GM13977 (cell line): ENCODE data around the gene DROSHA.
"Not testable (repeated sequence)": the region's sequence is repeated elsewhere in the genome, so short reads cannot be mapped to it uniquely, and the experiment has no call there.

Experiments used
- DNase-seq: peaks from one replicate; pipeline ENCODE4 v3.0.0; 2012; ENCODE audit warnings: low spot score
- in situ Hi-C: fragments of 300-500 bp; cut with MboI; formaldehyde crosslinking; loops from one replicate; pipeline ENCODE4 v1.12.0; 2022; ENCODE audit warnings: low sequenced_read_pairs, low pct_unique_long_range_greater_than_20kb, mixed read lengths, inconsistent platforms; ENCODE audit not compliant: unreplicated experiment
- TF ChIP-seq, protein P1 (sequence below): IDR thresholded peaks from 2 replicates; pipeline ENCODE4 v1.5.1; 2012; ENCODE audit warnings: mild to moderate bottlenecking, control low read depth; ENCODE audit not compliant: insufficient read depth; ENCODE audit errors: extremely low read depth, missing control alignments

Gene DROSHA

DNA sequence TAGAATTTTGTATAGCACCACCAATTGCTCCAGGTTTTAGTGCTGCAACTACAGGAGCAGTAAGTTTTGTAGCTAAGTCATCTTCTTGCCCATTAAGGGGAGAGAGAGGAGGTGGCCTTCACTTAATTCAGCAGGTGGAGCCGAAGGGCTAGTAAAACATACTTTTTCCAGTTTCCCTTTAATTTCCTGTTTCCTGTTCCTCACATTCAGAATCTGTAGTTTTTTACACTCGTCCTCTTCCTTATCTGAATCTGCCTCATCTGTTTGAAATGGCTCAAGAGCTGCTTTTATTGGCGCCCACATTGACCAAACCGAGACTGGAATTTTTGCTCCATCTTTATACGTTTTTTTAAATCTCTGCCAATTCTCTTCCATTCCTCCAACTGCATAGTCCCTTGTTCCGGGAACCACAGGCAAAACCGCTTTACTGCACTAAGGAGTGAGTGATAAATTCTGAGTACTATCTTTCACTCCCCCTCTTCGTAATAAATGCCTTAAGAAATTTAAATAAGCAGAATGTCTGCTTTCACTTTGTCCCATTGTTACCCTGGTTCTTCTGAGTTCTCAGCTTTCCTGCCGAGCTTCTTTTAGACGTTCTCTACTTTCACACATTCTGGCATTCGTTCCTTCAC lies 133.9 kb downstream of the DROSHA start:
- in situ Hi-C loops: no loop called here
- no peak for DNase-seq
- TF ChIP-seq, protein P1, sequence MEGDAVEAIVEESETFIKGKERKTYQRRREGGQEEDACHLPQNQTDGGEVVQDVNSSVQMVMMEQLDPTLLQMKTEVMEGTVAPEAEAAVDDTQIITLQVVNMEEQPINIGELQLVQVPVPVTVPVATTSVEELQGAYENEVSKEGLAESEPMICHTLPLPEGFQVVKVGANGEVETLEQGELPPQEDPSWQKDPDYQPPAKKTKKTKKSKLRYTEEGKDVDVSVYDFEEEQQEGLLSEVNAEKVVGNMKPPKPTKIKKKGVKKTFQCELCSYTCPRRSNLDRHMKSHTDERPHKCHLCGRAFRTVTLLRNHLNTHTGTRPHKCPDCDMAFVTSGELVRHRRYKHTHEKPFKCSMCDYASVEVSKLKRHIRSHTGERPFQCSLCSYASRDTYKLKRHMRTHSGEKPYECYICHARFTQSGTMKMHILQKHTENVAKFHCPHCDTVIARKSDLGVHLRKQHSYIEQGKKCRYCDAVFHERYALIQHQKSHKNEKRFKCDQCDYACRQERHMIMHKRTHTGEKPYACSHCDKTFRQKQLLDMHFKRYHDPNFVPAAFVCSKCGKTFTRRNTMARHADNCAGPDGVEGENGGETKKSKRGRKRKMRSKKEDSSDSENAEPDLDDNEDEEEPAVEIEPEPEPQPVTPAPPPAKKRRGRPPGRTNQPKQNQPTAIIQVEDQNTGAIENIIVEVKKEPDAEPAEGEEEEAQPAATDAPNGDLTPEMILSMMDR: no peak

GRCh38 chr5:31396611-31397295 lies 135.1 kb downstream of the DROSHA start:
- TF ChIP-seq, protein P1: no peak
- no peak for DNase-seq

GRCh38 chr5:31395450-31396045 lies 136.3 kb downstream of the DROSHA start:
- not testable (repeated sequence) for DNase-seq

More at GRCh38 chr5:31396611-31397295, 135.1 kb downstream of the DROSHA start:
- in situ Hi-C loops: no loop called here

GRCh38 chr5:31393126-31393525 lies 138.8 kb downstream of the DROSHA start:
- TF ChIP-seq, protein P1: no peak
- in situ Hi-C loops: no loop called here
- no peak for DNase-seq

More at GRCh38 chr5:31395450-31396045, 136.3 kb downstream of the DROSHA start:
- in situ Hi-C loops: not testable (repeated sequence)

- no peak for DNase-seq
- TF ChIP-seq, protein P1: no peak
- in situ Hi-C loops: no loop called here
Measured at GRCh38 chr5:31392061-31392460, 139.8 kb downstream of the DROSHA start.

- in situ Hi-C loops: no loop called here
- TF ChIP-seq, protein P1: no peak
- no peak for DNase-seq
Measured at GRCh38 chr5:31390256-31390655, 141.6 kb downstream of the DROSHA start.
